B cell (primary cell): ENCODE results near the gene TERB1. TPM values are rescaled to one million over a fixed set of nuclear protein-coding genes. Genes with fewer than 3 reads are reported as not detected.

Experiments used
- ATAC-seq: fragments of 200-7000 bp; cut with Tn5 transposase; one replicate; pipeline ENCODE4 v1.10.0; 2021; ENCODE audit warnings: low read depth, mild to moderate bottlenecking, moderate number of reproducible peaks, moderate library complexity
- CTCF ChIA-PET: fragments of 350-600 bp; sonication (Branson Sonifier 250); formaldehyde crosslinking; loops from one replicate; lab custom pipeline; 2021; ENCODE audit warnings: antibody characterized with exemption, inconsistent platforms; lab: Charles Lee
- POLR2A ChIA-PET: fragments of 350-600 bp; sonication (Branson Sonifier 250); formaldehyde crosslinking; loops from one replicate; lab custom pipeline; 2021; ENCODE audit warnings: antibody characterized with exemption; lab: Charles Lee
- DNase-seq: peaks from one replicate; pipeline ENCODE4 v3.0.0; 2013
- H2AFZ ChIP-seq: 2 replicates; pipeline ENCODE4 v1.6.1; 2012; ENCODE audit warnings: mild to moderate bottlenecking, low read depth, low read length; ENCODE audit not compliant: insufficient read depth, poor library complexity, severe bottlenecking
- H3K27ac ChIP-seq, 2 donors: 1 replicate in 1 of 2; 2 replicates in 1 of 2; pipeline ENCODE4 v1.5.1; 2012 to 2013; ENCODE audit warnings: low read length in 2 of 2, mild to moderate bottlenecking in 2 of 2, moderate library complexity in 1 of 2
- H3K27me3 ChIP-seq, 4 experiments: fragments of 200-600 bp in 1 of 4; sonication (generic) in 1 of 4; replicated peaks in 1 of 4; 1 replicate in 2 of 4; 2 replicates in 2 of 4; pipeline versions ENCODE4 v1.6.1 to v1.7.0; 2013 to 2016; ENCODE audit warnings: low read length in 3 of 4, mild to moderate bottlenecking in 2 of 4, mixed read lengths in 1 of 4, moderate library complexity in 1 of 4; ENCODE audit not compliant: insufficient read depth in 4 of 4, control insufficient read depth in 3 of 4; ENCODE audit errors: control extremely low read depth in 1 of 4
- H3K36me3 ChIP-seq, 2 experiments: replicated peaks in 1 of 2; 1 replicate in 1 of 2; 2 replicates in 1 of 2; pipeline versions ENCODE4 v1.6.1 to v1.7.1; 2013; ENCODE audit warnings: low read length in 1 of 2; ENCODE audit not compliant: insufficient read depth in 2 of 2, control insufficient read depth in 1 of 2; ENCODE audit errors: control extremely low read depth in 1 of 2, extremely low read depth in 1 of 2
- H3K4me1 ChIP-seq, 2 donors: fragments of 200-600 bp in 1 of 2; sonication (generic) in 1 of 2; 1 replicate in 1 of 2; 2 replicates in 1 of 2; pipeline versions ENCODE4 v1.5.1 to v1.6.1; 2013 to 2017; ENCODE audit warnings: low read length in 2 of 2; ENCODE audit not compliant: control insufficient read depth in 2 of 2, insufficient read depth in 2 of 2
- H3K4me2 ChIP-seq: replicated peaks from 2 replicates; pipeline ENCODE3; 2012; ENCODE audit warnings: mild to moderate bottlenecking, low read depth, low read length; ENCODE audit not compliant: poor library complexity, severe bottlenecking
- H3K4me3 ChIP-seq, 5 experiments: fragments of 200-600 bp in 1 of 5; sonication (generic) in 1 of 5; 1 replicate in 3 of 5; 2 replicates in 2 of 5; pipeline versions ENCODE4 v1.5.1 to v1.7.0; 2011 to 2016; ENCODE audit warnings: low read length in 4 of 5, mild to moderate bottlenecking in 4 of 5, low read depth in 2 of 5, control low read depth in 1 of 5, moderate library complexity in 1 of 5; ENCODE audit not compliant: insufficient read depth in 1 of 5; ENCODE audit errors: control extremely low read depth in 1 of 5, extremely low read depth in 1 of 5
- H3K79me2 ChIP-seq: fragments of 200-600 bp; sonication (generic); one replicate; pipeline ENCODE4 v1.6.0; 2016; ENCODE audit warnings: low read length; ENCODE audit not compliant: control insufficient read depth, insufficient read depth
- H3K9ac ChIP-seq: fragments of 200-600 bp; sonication (generic); 2 replicates; pipeline ENCODE4 v1.6.1; 2017; ENCODE audit warnings: mild to moderate bottlenecking, low read length, moderate library complexity
- H3K9me3 ChIP-seq, 3 donors: one replicate each; pipeline versions ENCODE4 v1.6.1 to v1.7.1; 2013; ENCODE audit warnings: low read length in 2 of 3; ENCODE audit not compliant: control insufficient read depth in 2 of 3, insufficient read depth in 1 of 3; ENCODE audit errors: control extremely low read depth in 1 of 3
- H4K20me1 ChIP-seq: 2 replicates; pipeline ENCODE4 v1.6.0; 2012; ENCODE audit warnings: mild to moderate bottlenecking, low read length; ENCODE audit not compliant: insufficient read depth, control insufficient read depth, poor library complexity, severe bottlenecking
- H3K27ac Mint-ChIP-seq: one replicate; pipeline ENCODE4 v1.8.0; 2021; ENCODE audit warnings: mixed read lengths
- H3K27me3 Mint-ChIP-seq: one replicate; pipeline ENCODE4 v1.8.0; 2021; ENCODE audit warnings: mixed read lengths
- H3K4me1 Mint-ChIP-seq: one replicate; pipeline ENCODE4 v1.8.0; 2021; ENCODE audit warnings: mixed read lengths
- H3K4me3 Mint-ChIP-seq: one replicate; pipeline ENCODE4 v1.8.0; 2021; ENCODE audit warnings: mixed read lengths
- H3K9me3 Mint-ChIP-seq: one replicate; pipeline ENCODE4 v1.8.0; 2022; ENCODE audit warnings: mixed read lengths; ENCODE audit not compliant: insufficient read depth
- EZH2 ChIP-seq: IDR thresholded peaks from 2 replicates; pipeline ENCODE4 v1.6.1; 2012; ENCODE audit warnings: borderline replicate concordance, low read depth, mild to moderate bottlenecking, moderate library complexity, low read length; ENCODE audit not compliant: insufficient read depth, poor library complexity, severe bottlenecking
- WGBS: methylation state at CpG from one replicate; pipeline ENCODE4 v1.1.5; 2013; ENCODE audit warnings: missing lambda C conversion rate; ENCODE audit not compliant: insufficient coverage; 5-methylcytosine and 5-hydroxymethylcytosine counted together
- intact Hi-C: fragments of 100-400 bp; cut with micrococcal nuclease; formaldehyde crosslinking; loops from one replicate; pipeline ENCODE4 v1.10.0; 2022
- polyA minus RNA-seq: library from RNA; depleted of rRNA, polyadenylated mRNA; stranded (reverse); fragments of >200 nt; gene quantifications from 2 replicates; pipeline ENCODE4 v1.2.3, GENCODE V29; 2012
- polyA plus RNA-seq: library from polyadenylated mRNA; depleted of rRNA; stranded (reverse); fragments of >200 nt; gene quantifications from 2 replicates; pipeline ENCODE4 v1.2.3, GENCODE V29; 2012
- total RNA-seq, 2 donors: library from RNA; stranded (reverse); fragments of 120-200 nt in 1 of 2; gene quantifications; 1 replicate in 1 of 2; 2 replicates in 1 of 2; pipeline versions ENCODE4 v1.2.3 to v1.2.4, GENCODE V29; 2013 to 2022
- TF ChIP-seq, protein P1 (sequence below): fragments of 200-600 bp; IDR thresholded peaks from one replicate; pipeline ENCODE4 v1.8.0; 2022; ENCODE audit warnings: antibody characterized with exemption, mild to moderate bottlenecking

The TERB1 gene, protein sequence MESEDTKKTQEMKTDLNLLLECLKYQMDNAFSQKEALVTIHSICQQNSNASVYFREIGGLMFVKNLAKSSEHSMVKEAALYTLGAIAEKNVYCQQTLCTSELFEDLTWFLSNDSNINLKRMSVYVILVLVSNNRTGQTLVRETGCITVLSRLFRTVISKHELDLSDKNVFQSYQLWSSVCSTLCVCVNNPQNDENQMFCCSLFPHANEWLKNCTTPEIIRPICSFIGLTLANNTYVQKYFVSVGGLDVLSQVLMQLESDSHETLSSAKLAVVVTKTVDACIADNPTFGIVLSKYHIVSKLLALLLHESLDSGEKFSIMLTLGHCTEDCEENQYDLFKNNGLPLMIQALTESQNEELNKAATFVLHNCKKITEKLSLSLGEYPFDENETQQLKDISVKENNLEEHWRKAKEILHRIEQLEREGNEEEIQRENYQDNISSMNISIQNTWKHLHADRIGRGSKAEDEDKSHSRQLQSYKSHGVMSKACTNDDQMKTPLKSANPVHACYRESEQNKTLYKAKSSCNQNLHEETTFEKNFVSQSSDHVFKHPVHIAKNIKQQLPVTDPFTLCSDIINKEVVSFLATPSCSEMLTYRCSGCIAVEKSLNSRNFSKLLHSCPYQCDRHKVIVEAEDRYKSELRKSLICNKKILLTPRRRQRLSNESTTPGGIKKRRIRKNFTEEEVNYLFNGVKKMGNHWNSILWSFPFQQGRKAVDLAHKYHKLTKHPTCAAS
- total RNA-seq (0.71 TPM in 1 of 2 replicates, not detected in the other), polyA plus RNA-seq (not detected in 2 replicates), polyA minus RNA-seq (0.17 TPM in 1 of 2 replicates, not detected in the other)
- total RNA-seq (2013) = 0.26 TPM

DNA sequence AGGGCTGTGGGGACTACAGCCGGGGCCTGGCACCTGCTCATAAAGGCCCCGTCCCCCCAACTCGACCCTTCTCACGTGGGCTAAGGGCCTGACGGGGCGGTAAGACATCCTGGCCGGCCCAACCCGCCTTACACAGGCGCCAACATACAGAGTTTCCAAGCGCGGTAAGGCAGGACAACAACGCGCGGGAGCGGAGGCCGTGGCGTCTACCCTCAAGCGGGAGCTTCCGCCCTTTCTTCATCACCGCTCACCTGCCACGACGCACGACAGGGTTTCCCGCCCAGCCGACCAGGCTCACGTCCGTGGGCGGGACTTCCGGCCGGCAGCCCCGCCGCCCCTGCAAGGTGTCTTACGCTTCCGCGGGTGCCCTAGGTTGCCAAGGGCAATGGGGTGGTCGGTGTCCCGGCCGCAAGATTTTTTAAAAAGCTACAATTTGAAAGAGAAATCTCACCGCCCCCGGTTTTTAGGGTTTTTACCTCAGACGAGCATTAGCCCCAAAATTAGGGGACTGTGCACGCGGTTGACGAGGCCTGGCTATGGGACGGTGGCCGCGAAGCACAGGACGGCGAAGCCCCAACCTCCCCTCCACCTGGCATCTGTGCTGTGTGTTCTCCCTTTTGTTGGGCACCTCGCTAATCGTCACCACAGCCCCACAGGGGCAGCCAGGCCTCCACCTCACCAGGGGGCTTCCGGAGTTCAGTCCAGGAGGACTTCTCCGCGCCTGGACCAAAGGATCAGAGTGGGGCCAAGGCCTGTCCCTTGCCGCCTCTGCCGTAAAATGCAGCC lies at the start of gene TERB1:
TERB1 (minus strand) TSS at position 265 of the 786 bp plus-strand sequence. CDS start 4,786 bp downstream, outside the sequence.
- Histone ChIP-seq H3K36me3 (peaks cover 5 to 28% of the 10 kb centered on the region in 2 experiments), H3K4me2 (no peak within 1 kb of the TSS), H3K4me1 (no peaks in the 10 kb centered on the region), H3K27ac (no peak within 1 kb of the TSS), H4K20me1 (no peaks in the 10 kb centered on the region), H2AFZ (no peak within 1 kb of the TSS), H3K4me3 (no peak within 1 kb of the TSS), H3K9me3 (peaks cover 0 to 14% (median 0%) of the 10 kb centered on the region in 3 donors), H3K27me3 (no peaks in the 10 kb centered on the region), H3K79me2 (no peaks in the 10 kb centered on the region), H3K9ac (no peak within 1 kb of the TSS)
- 96% methylated on average over 49 of the region's 56 CpGs for WGBS
- ATAC-seq (no peak), DNase-seq (peak; percentile 6)
- H3K9me3 Mint-ChIP-seq = no peaks in the 10 kb centered on the region
- POLR2A ChIA-PET = no interaction called here
- no peaks in the 10 kb centered on the region for H3K27me3 Mint-ChIP-seq
- no peak for TF ChIP-seq EZH2
- TF ChIP-seq, protein P1, sequence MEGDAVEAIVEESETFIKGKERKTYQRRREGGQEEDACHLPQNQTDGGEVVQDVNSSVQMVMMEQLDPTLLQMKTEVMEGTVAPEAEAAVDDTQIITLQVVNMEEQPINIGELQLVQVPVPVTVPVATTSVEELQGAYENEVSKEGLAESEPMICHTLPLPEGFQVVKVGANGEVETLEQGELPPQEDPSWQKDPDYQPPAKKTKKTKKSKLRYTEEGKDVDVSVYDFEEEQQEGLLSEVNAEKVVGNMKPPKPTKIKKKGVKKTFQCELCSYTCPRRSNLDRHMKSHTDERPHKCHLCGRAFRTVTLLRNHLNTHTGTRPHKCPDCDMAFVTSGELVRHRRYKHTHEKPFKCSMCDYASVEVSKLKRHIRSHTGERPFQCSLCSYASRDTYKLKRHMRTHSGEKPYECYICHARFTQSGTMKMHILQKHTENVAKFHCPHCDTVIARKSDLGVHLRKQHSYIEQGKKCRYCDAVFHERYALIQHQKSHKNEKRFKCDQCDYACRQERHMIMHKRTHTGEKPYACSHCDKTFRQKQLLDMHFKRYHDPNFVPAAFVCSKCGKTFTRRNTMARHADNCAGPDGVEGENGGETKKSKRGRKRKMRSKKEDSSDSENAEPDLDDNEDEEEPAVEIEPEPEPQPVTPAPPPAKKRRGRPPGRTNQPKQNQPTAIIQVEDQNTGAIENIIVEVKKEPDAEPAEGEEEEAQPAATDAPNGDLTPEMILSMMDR = no peak
- H3K27ac Mint-ChIP-seq = no peak within 1 kb of the TSS
- H3K4me3 Mint-ChIP-seq = no peak within 1 kb of the TSS
- CTCF ChIA-PET = no interaction called here
- intact Hi-C loops = no loop called here
- H3K4me1 Mint-ChIP-seq = no peaks in the 10 kb centered on the region
